Panc1 (cell line): Measurements from ENCODE around the gene AHRR. TPM values are rescaled to one million over a fixed set of nuclear protein-coding genes. Genes with fewer than 3 reads are reported as not detected.

ENCODE experiments used
- ATAC-seq: fragments of 200-7000 bp; cut with Tn5 transposase; 2 replicates; pipeline ENCODE4 v1.9.1; 2020; ENCODE audit warnings: mild to moderate bottlenecking, moderate library complexity
- BruUV-seq: library from RNA; stranded (reverse); fragments of 400-500 nt; replicated peaks from 2 replicates; lab custom pipeline; 2021; lab: Mats Ljungman, UMichigan
- CTCF ChIA-PET: fragments of 300-600 bp; sonication (Branson Sonifier 250); formaldehyde crosslinking; loops from one replicate; lab custom pipeline; 2022; ENCODE audit warnings: antibody characterized with exemption; lab: Charles Lee
- POLR2A ChIA-PET: fragments of 300-600 bp; sonication (Branson Sonifier 250); formaldehyde crosslinking; loops from one replicate; lab custom pipeline; 2022; ENCODE audit warnings: antibody characterized with exemption; lab: Charles Lee
- DNase-seq: peaks from one replicate; pipeline ENCODE4 v3.0.0-alpha.2; 2010; ENCODE audit warnings: low read depth, low spot score
- H3K27ac ChIP-seq: 2 replicates; pipeline ENCODE4 v1.5.1; 2011; ENCODE audit warnings: mild to moderate bottlenecking, low read length, inconsistent platforms
- H3K27me3 ChIP-seq: fragments of 200-500 bp; sonication (Bioruptor generic); 2 replicates; pipeline ENCODE4 v1.6.0; 2014; ENCODE audit warnings: low read length, inconsistent platforms; ENCODE audit not compliant: control insufficient read depth, insufficient read depth
- H3K36me3 ChIP-seq: fragments of 200-500 bp; sonication (Bioruptor generic); 2 replicates; pipeline ENCODE4 v1.5.1; 2014; ENCODE audit warnings: inconsistent platforms, mild to moderate bottlenecking, low read length, moderate library complexity; ENCODE audit not compliant: control insufficient read depth, insufficient read depth
- H3K4me1 ChIP-seq: 2 replicates; pipeline ENCODE4 v1.5.1; 2011; ENCODE audit warnings: inconsistent platforms, mild to moderate bottlenecking, low read length, moderate library complexity; ENCODE audit not compliant: control insufficient read depth, insufficient read depth
- H3K4me3 ChIP-seq, 2 experiments: 2 replicates each; pipeline ENCODE4 v1.5.1; 2011 to 2012; ENCODE audit warnings: low read depth in 2 of 2, low read length in 2 of 2, mild to moderate bottlenecking in 2 of 2, inconsistent platforms in 1 of 2, moderate library complexity in 1 of 2
- H3K9me3 ChIP-seq: fragments of 200-500 bp; sonication (Bioruptor generic); 2 replicates; pipeline ENCODE4 v1.5.1; 2014; ENCODE audit warnings: low read depth, mild to moderate bottlenecking, inconsistent platforms, low read length, moderate library complexity; ENCODE audit not compliant: control insufficient read depth, insufficient read depth
- POLR2AphosphoS5 ChIP-seq: IDR thresholded peaks from 2 replicates; pipeline ENCODE4 v1.6.1; 2012; ENCODE audit warnings: mild to moderate bottlenecking, low read depth, low read length, moderate library complexity
- REST ChIP-seq, 2 experiments: IDR thresholded peaks; 2 replicates each; pipeline ENCODE4 v1.6.1; 2011 to 2012; ENCODE audit warnings: low read depth in 2 of 2, control low read depth in 1 of 2, low read length in 1 of 2, mild to moderate bottlenecking in 1 of 2, moderate library complexity in 1 of 2; ENCODE audit not compliant: insufficient read depth in 1 of 2
- SIN3A ChIP-seq: IDR thresholded peaks from 2 replicates; pipeline ENCODE4 v1.6.1; 2012; ENCODE audit warnings: low read depth, mild to moderate bottlenecking, low read length, moderate library complexity, borderline replicate concordance; ENCODE audit not compliant: insufficient read depth
- TCF7L2 ChIP-seq: IDR thresholded peaks from 2 replicates; pipeline ENCODE4 v1.6.1; 2011; ENCODE audit warnings: mild to moderate bottlenecking, low read depth, low read length, inconsistent platforms
- in situ Hi-C: cut with HindIII; loops from 2 replicates; pipeline ENCODE4 v1.10.0; 2016; ENCODE audit warnings: low sequenced_read_pairs, low pct_unique_long_range_greater_than_20kb
- intact Hi-C: fragments of 100-400 bp; cut with micrococcal nuclease; formaldehyde crosslinking; loops from one replicate; pipeline ENCODE4 v1.10.0; 2022; ENCODE audit not compliant: unreplicated experiment
- total RNA-seq: library from RNA; stranded (reverse); gene quantifications from one replicate; pipeline ENCODE4 v1.2.1, GENCODE V29; 2021; ENCODE audit not compliant: unreplicated experiment
- TF ChIP-seq, protein P1 (sequence below): fragments of 450-650 bp; IDR thresholded peaks from 2 replicates; pipeline ENCODE4 v1.5.1; 2017; ENCODE audit warnings: mild to moderate bottlenecking

The AHRR gene
- total RNA-seq, 1 experiment from 2014 or later: 23.6 TPM

- ATAC-seq (no peak), DNase-seq (no peak)
- TF ChIP-seq TCF7L2 (no peak), REST (IDR thresholded peaks at IDR 0.05; ENCODE audit: insufficient read depth in 1 of 2, low read depth in 2 of 2, low read length in 1 of 2) (no peak), SIN3A (no peak), POLR2AphosphoS5 (no peak)
- TF ChIP-seq, protein P1, sequence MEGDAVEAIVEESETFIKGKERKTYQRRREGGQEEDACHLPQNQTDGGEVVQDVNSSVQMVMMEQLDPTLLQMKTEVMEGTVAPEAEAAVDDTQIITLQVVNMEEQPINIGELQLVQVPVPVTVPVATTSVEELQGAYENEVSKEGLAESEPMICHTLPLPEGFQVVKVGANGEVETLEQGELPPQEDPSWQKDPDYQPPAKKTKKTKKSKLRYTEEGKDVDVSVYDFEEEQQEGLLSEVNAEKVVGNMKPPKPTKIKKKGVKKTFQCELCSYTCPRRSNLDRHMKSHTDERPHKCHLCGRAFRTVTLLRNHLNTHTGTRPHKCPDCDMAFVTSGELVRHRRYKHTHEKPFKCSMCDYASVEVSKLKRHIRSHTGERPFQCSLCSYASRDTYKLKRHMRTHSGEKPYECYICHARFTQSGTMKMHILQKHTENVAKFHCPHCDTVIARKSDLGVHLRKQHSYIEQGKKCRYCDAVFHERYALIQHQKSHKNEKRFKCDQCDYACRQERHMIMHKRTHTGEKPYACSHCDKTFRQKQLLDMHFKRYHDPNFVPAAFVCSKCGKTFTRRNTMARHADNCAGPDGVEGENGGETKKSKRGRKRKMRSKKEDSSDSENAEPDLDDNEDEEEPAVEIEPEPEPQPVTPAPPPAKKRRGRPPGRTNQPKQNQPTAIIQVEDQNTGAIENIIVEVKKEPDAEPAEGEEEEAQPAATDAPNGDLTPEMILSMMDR: no peak
- POLR2A ChIA-PET: no interaction called here
- Histone ChIP-seq H3K36me3 (no peaks in the 10 kb centered on the region), H3K4me3 (no peak overlapping the region), H3K27me3 (no peaks in the 10 kb centered on the region), H3K27ac (no peak overlapping the region), H3K4me1 (no peaks in the 10 kb centered on the region), H3K9me3 (no peaks in the 10 kb centered on the region)
- CTCF ChIA-PET: no interaction called here
- in situ Hi-C loops: no loop called here
- intact Hi-C loops: no loop called here
- BruUV-seq: no TSS peak
These were observed 163.0 kb downstream of the AHRR start for GRCh38 chr5:484556-484955.

GRCh38 chr5:485113-485945 lies 163.8 kb downstream of the AHRR start:
- Histone ChIP-seq H3K27ac (no peak overlapping the region), H3K36me3 (no peaks in the 10 kb centered on the region), H3K9me3 (no peaks in the 10 kb centered on the region), H3K27me3 (no peaks in the 10 kb centered on the region), H3K4me3 (no peak overlapping the region), H3K4me1 (no peaks in the 10 kb centered on the region)
- in situ Hi-C loops (no loop called here), intact Hi-C loops (no loop called here)
- CTCF ChIA-PET: no interaction called here
- TF ChIP-seq POLR2AphosphoS5 (no peak), TCF7L2 (no peak), SIN3A (no peak), REST (IDR thresholded peaks at IDR 0.05; ENCODE audit: insufficient read depth in 1 of 2, low read depth in 2 of 2, low read length in 1 of 2) (no peak)
- TF ChIP-seq, protein P1: no peak
- DNase-seq (no peak), ATAC-seq (no peak)
- no TSS peak for BruUV-seq
- POLR2A ChIA-PET: no interaction called here
